Measurements from ENCODE around the gene ACSM5. TPM values are rescaled to one million over a fixed set of nuclear protein-coding genes. Genes with fewer than 3 reads are reported as not detected.

ACSM5 gene
- total and polyA plus RNA-seq, 2 experiments from 2014 or later, result not detected

DNA sequence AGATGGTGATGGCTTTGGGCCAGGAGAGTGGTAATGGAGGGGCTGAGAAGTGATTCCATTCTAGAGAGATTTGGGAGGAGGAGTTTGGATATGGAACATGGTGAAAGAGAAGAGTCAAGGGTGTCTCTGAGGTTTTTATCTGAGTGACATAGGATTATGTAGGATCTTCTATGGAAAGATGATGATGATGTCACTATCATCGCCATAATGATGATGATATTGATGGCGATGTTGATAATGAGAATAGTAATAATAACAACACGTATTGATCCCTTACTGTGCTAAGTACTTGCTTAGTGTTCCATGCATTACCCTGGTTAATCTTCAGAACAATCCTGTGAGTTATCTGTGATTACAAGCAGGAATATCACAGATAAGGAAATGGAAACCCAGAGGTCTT, 21.4 kb upstream of the ACSM5 start:
- ATAC-seq, result no peak

GRCh38 chr16:20388854-20389253, 20.5 kb upstream of the ACSM5 start:
- H3K9me3 Mint-ChIP-seq, result no peaks in the 10 kb centered on the region
- H3K4me3 Mint-ChIP-seq, result no peak overlapping the region

More for the DNA sequence above, 21.4 kb upstream of the ACSM5 start:
- H3K36me3 ChIP-seq (ENCODE audit: insufficient read depth), result no peaks in the 10 kb centered on the region
- no peaks in the 10 kb centered on the region for H3K27me3 Mint-ChIP-seq (ENCODE audit: insufficient read depth, low read depth, poor library complexity)
- no peak for TF ChIP-seq ZNF114 (CRISPR knock-in tag; IDR thresholded peaks at IDR 0.05)
- H3K4me1 ChIP-seq (ENCODE audit: insufficient read depth), result peaks cover 2% of the 10 kb centered on the region; the same call in 1 of the 2 replicates
- no peaks in the 10 kb centered on the region for H4K20me1 ChIP-seq (replicated peaks; ENCODE audit: insufficient read depth)
- no peak overlapping the region for H2AFZ ChIP-seq
- no peak for DNase-seq (ENCODE audit: low spot score)
- peaks cover 15% of the 10 kb centered on the region; the same call in 1 of the 2 replicates for H3K9me2 ChIP-seq (ENCODE audit: insufficient read depth)
- no peak overlapping the region for H3K4me2 ChIP-seq
- no peaks in the 10 kb centered on the region for H3K36me3 Mint-ChIP-seq (ENCODE audit: low read depth)
- H3K27me3 ChIP-seq (ENCODE audit: insufficient read depth), result no peaks in the 10 kb centered on the region
- no peak overlapping the region for H3K27ac Mint-ChIP-seq
- no peaks in the 10 kb centered on the region for H3F3A ChIP-seq (replicated peaks; ENCODE audit: low read depth)
- H3K27ac ChIP-seq (ENCODE audit: low read depth), result no peak overlapping the region
- no peak overlapping the region for H3K4me3 Mint-ChIP-seq
- H3K4me3 ChIP-seq, result no peak overlapping the region
- H3K79me2 ChIP-seq (replicated peaks; ENCODE audit: insufficient read depth), result no peaks in the 10 kb centered on the region
- no peaks in the 10 kb centered on the region for H3K9me3 Mint-ChIP-seq
- H3K4me1 Mint-ChIP-seq, result peaks cover 5% of the 10 kb centered on the region

DNA sequence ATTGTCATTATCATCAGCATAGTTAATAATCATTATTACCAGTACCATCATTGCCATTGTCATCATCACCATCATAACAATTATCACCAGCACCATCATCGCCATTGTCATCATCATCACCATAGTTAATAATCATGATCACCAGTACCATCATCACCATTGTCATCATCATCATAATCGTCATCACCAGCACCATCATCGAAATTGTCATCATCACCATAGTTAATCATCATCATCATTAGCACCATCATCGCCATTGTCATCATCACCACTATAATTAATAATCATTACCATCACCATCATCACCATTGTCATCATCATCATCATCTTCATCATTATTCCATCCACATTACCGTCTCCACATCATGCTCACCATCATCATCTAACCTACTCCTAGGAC, 18.3 kb upstream of the ACSM5 start:
- no peaks in the 10 kb centered on the region for H3F3A ChIP-seq (replicated peaks; ENCODE audit: low read depth)
- H4K20me1 ChIP-seq (replicated peaks; ENCODE audit: insufficient read depth), result no peaks in the 10 kb centered on the region
- H3K4me2 ChIP-seq, result no peak overlapping the region
- no peak overlapping the region for H3K27ac ChIP-seq (ENCODE audit: low read depth)
- Mint-ChIP-seq H3K36me3 (ENCODE audit: low read depth) (no peaks in the 10 kb centered on the region), H3K27me3 (ENCODE audit: insufficient read depth, low read depth, poor library complexity) (no peaks in the 10 kb centered on the region), H3K4me3 (no peak overlapping the region), H3K4me1 (peaks cover 9% of the 10 kb centered on the region; the same call in 2 of the 3 replicates), H3K9me3 (no peaks in the 10 kb centered on the region), H3K27ac (no peak overlapping the region)
- no peak for DNase-seq (ENCODE audit: low spot score)
- peaks cover 15% of the 10 kb centered on the region; the same call in 1 of the 2 replicates for H3K9me2 ChIP-seq (ENCODE audit: insufficient read depth)
- no peaks in the 10 kb centered on the region for H3K27me3 ChIP-seq (ENCODE audit: insufficient read depth)
- H2AFZ ChIP-seq, result no peak overlapping the region
- peaks cover 2% of the 10 kb centered on the region; the same call in 1 of the 2 replicates for H3K4me1 ChIP-seq (ENCODE audit: insufficient read depth)
- no peaks in the 10 kb centered on the region for H3K36me3 ChIP-seq (ENCODE audit: insufficient read depth)
- no peak overlapping the region for H3K4me3 ChIP-seq
- H3K79me2 ChIP-seq (replicated peaks; ENCODE audit: insufficient read depth), result no peaks in the 10 kb centered on the region
- ATAC-seq, result no peak
- TF ChIP-seq POLR2AphosphoS5 (IDR thresholded peaks at IDR 0.05; ENCODE audit: low read depth) (no peak), EZH2 (IDR thresholded peaks at IDR 0.05; ENCODE audit: low read depth, unreplicated experiment) (no peak), REST (IDR thresholded peaks at IDR 0.05; ENCODE audit: unreplicated experiment) (no peak), STAT1 (IDR thresholded peaks at IDR 0.05; ENCODE audit: unreplicated experiment) (no peak), NANOG (IDR thresholded peaks at IDR 0.05; ENCODE audit: borderline replicate concordance) (no peak)
- TF ChIP-seq, protein P1, sequence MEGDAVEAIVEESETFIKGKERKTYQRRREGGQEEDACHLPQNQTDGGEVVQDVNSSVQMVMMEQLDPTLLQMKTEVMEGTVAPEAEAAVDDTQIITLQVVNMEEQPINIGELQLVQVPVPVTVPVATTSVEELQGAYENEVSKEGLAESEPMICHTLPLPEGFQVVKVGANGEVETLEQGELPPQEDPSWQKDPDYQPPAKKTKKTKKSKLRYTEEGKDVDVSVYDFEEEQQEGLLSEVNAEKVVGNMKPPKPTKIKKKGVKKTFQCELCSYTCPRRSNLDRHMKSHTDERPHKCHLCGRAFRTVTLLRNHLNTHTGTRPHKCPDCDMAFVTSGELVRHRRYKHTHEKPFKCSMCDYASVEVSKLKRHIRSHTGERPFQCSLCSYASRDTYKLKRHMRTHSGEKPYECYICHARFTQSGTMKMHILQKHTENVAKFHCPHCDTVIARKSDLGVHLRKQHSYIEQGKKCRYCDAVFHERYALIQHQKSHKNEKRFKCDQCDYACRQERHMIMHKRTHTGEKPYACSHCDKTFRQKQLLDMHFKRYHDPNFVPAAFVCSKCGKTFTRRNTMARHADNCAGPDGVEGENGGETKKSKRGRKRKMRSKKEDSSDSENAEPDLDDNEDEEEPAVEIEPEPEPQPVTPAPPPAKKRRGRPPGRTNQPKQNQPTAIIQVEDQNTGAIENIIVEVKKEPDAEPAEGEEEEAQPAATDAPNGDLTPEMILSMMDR (conservative IDR thresholded peaks at IDR 0.05; ENCODE audit: low read depth in 2 of 2), result no peak
- TF ChIP-seq, protein P2, sequence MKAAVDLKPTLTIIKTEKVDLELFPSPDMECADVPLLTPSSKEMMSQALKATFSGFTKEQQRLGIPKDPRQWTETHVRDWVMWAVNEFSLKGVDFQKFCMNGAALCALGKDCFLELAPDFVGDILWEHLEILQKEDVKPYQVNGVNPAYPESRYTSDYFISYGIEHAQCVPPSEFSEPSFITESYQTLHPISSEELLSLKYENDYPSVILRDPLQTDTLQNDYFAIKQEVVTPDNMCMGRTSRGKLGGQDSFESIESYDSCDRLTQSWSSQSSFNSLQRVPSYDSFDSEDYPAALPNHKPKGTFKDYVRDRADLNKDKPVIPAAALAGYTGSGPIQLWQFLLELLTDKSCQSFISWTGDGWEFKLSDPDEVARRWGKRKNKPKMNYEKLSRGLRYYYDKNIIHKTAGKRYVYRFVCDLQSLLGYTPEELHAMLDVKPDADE (IDR thresholded peaks at IDR 0.05), result no peak

More at GRCh38 chr16:20388854-20389253, 20.5 kb upstream of the ACSM5 start:
- H3K36me3 ChIP-seq (ENCODE audit: insufficient read depth), result no peaks in the 10 kb centered on the region
- Mint-ChIP-seq H3K27ac (no peak overlapping the region), H3K4me1 (peaks cover 8% of the 10 kb centered on the region; the same call in 2 of the 3 replicates), H3K36me3 (ENCODE audit: low read depth) (no peaks in the 10 kb centered on the region), H3K27me3 (ENCODE audit: insufficient read depth, low read depth, poor library complexity) (no peaks in the 10 kb centered on the region)
- H3K9me2 ChIP-seq (ENCODE audit: insufficient read depth), result peaks cover 15% of the 10 kb centered on the region; the same call in 1 of the 2 replicates
- H2AFZ ChIP-seq, result no peak overlapping the region
- H3K27me3 ChIP-seq (ENCODE audit: insufficient read depth), result no peaks in the 10 kb centered on the region
- H3F3A ChIP-seq (replicated peaks; ENCODE audit: low read depth), result no peaks in the 10 kb centered on the region
- ATAC-seq, result no peak
- H3K79me2 ChIP-seq (replicated peaks; ENCODE audit: insufficient read depth), result no peaks in the 10 kb centered on the region
- no peak overlapping the region for H3K4me2 ChIP-seq
- no peak overlapping the region for H3K4me3 ChIP-seq
- H4K20me1 ChIP-seq (replicated peaks; ENCODE audit: insufficient read depth), result no peaks in the 10 kb centered on the region
- no peak overlapping the region for H3K27ac ChIP-seq (ENCODE audit: low read depth)
- DNase-seq (ENCODE audit: low spot score), result no peak
- TF ChIP-seq STAT1 (IDR thresholded peaks at IDR 0.05; ENCODE audit: unreplicated experiment), result no peak
- peaks cover 2% of the 10 kb centered on the region; the same call in 1 of the 2 replicates for H3K4me1 ChIP-seq (ENCODE audit: insufficient read depth)

All from GM23338 (cell line).